EH (cell line): ENCODE measurements around the gene SMCR8.
"Not testable (repeated sequence)": the region's sequence is repeated elsewhere in the genome, so short reads cannot be mapped to it uniquely, and the experiment has no call there.

Experiments
- DNase-seq: peaks from one replicate; pipeline ENCODE4 v3.0.0-alpha.2; 2015; ENCODE audit warnings: low read depth

SMCR8 gene

GRCh38 chr17:18318771-18319450 is 3.8 kb downstream of the SMCR8 start:
- no peak for DNase-seq

- peak; percentile 76 for DNase-seq
These were observed 4.6 kb downstream of the SMCR8 start for GRCh38 chr17:18319604-18320256.

- DNase-seq: no peak
These were observed 5.2 kb downstream of the SMCR8 start for GRCh38 chr17:18320301-18320700.

- DNase-seq: no peak
These were observed 6.2 kb downstream of the SMCR8 start for GRCh38 chr17:18321309-18321708.

GRCh38 chr17:18322522-18322921 is 7.4 kb downstream of the SMCR8 start:
- DNase-seq: no peak

GRCh38 chr17:18323007-18323406 is 7.9 kb downstream of the SMCR8 start:
- DNase-seq: peak; percentile 35

- DNase-seq: no peak
These were observed 8.5 kb downstream of the SMCR8 start for GRCh38 chr17:18323507-18324139.

- no peak for DNase-seq
These were observed 9.3 kb downstream of the SMCR8 start for GRCh38 chr17:18324140-18325050.

- DNase-seq: no peak
These were observed 10.9 kb downstream of the SMCR8 start for GRCh38 chr17:18326039-18326438.

- DNase-seq: no peak
These were observed 11.5 kb downstream of the SMCR8 start for GRCh38 chr17:18326572-18326971.

- DNase-seq: no peak
These were observed 12.0 kb downstream of the SMCR8 start for GRCh38 chr17:18327093-18327492.

- no peak for DNase-seq
These were observed 12.5 kb downstream of the SMCR8 start for GRCh38 chr17:18327556-18327955.

- DNase-seq: no peak
These were observed 13.6 kb downstream of the SMCR8 start for GRCh38 chr17:18328643-18329204.

- DNase-seq: no peak
These were observed 16.8 kb downstream of the SMCR8 start for GRCh38 chr17:18331879-18332278.

GRCh38 chr17:18332909-18333489 is 17.9 kb downstream of the SMCR8 start:
- DNase-seq: peak; percentile 28

GRCh38 chr17:18338158-18338557 is 23.1 kb downstream of the SMCR8 start:
- not testable (repeated sequence) for DNase-seq

GRCh38 chr17:18339933-18340332 is 24.8 kb downstream of the SMCR8 start:
- DNase-seq: no peak

- DNase-seq: no peak
These were observed 28.9 kb downstream of the SMCR8 start for GRCh38 chr17:18344021-18344420.

- no peak for DNase-seq
These were observed 38.4 kb downstream of the SMCR8 start for GRCh38 chr17:18353541-18353940.

- peak; percentile 27 for DNase-seq
These were observed 41.5 kb downstream of the SMCR8 start for GRCh38 chr17:18356624-18357023.

- DNase-seq: no peak
These were observed 45.4 kb downstream of the SMCR8 start for GRCh38 chr17:18360518-18360917.
